A549 (cell line): ENCODE data around the gene IGFALS.

ENCODE experiments used
- CEBPB ChIP-seq, 2 experiments: fragments of >200 bp in 1 of 2; sonication (Bioruptor Twin) in 1 of 2; formaldehyde crosslinking in 1 of 2; IDR thresholded peaks; 2 replicates each; pipeline ENCODE4 v1.6.1; 2012 to 2016
- CHD2 ChIP-seq: fragments of 150-350 bp; IDR thresholded peaks from 2 replicates; pipeline ENCODE4 v1.6.1; 2014; ENCODE audit warnings: low read length; ENCODE audit not compliant: partially characterized antibody
- EP300 ChIP-seq, 2 experiments: fragments of >200 bp; sonication (Bioruptor Twin); formaldehyde crosslinking; IDR thresholded peaks; 2 replicates in 1 of 2; 3 replicates in 1 of 2; pipeline ENCODE4 v1.6.1; 2016 to 2017
- FOSL2 ChIP-seq, 2 experiments: fragments of 450-650 bp in 1 of 2; fragments of >200 bp in 1 of 2; sonication (Bioruptor Twin) in 1 of 2; formaldehyde crosslinking; IDR thresholded peaks; 2 replicates each; pipeline versions ENCODE4 v1.5.0 to v1.6.1; 2016 to 2020; ENCODE audit warnings: mild to moderate bottlenecking in 1 of 2, moderate library complexity in 1 of 2
- JUN ChIP-seq, 2 experiments: fragments of >200 bp; sonication (Bioruptor Twin); formaldehyde crosslinking; IDR thresholded peaks; 2 replicates in 1 of 2; 3 replicates in 1 of 2; pipeline ENCODE4 v1.6.1; 2016 to 2017
- NFE2L2 ChIP-seq: fragments of 150-350 bp; conservative IDR thresholded peaks from 2 replicates; pipeline ENCODE4 v1.6.1; 2014; ENCODE audit warnings: low read length
- POLR2A ChIP-seq: IDR thresholded peaks from 2 replicates; pipeline ENCODE4 v1.6.1; 2012; ENCODE audit warnings: mild to moderate bottlenecking, low read length
- RAD21 ChIP-seq, 2 experiments: fragments of >200 bp in 1 of 2; sonication (Bioruptor Twin) in 1 of 2; formaldehyde crosslinking in 1 of 2; IDR thresholded peaks in 1 of 2; conservative IDR thresholded peaks in 1 of 2; 2 replicates in 1 of 2; 3 replicates in 1 of 2; pipeline ENCODE4 v1.6.1; 2012 to 2018; ENCODE audit warnings: inconsistent platforms in 1 of 2
- RARB ChIP-seq: fragments of 250-450 bp; sonication (Bioruptor Pico); IDR thresholded peaks from 2 replicates; pipeline ENCODE4 v1.8.0; 2021; ENCODE audit warnings: mild to moderate bottlenecking, moderate library complexity
- TF ChIP-seq, protein P1 (sequence below): fragments of >200 bp; sonication (Bioruptor Twin); formaldehyde crosslinking; IDR thresholded peaks from 3 replicates; pipeline ENCODE4 v1.5.1; 2016
- TF ChIP-seq, protein P2 (sequence below): IDR thresholded peaks from 2 replicates; pipeline ENCODE4 v1.6.1; 2012; ENCODE audit warnings: low read depth, borderline replicate concordance
- TF ChIP-seq, protein P3 (sequence below): fragments of 250-450 bp; sonication (Bioruptor Pico); IDR thresholded peaks from 2 replicates; pipeline ENCODE4 v1.5.0; 2020; ENCODE audit warnings: low read depth, mild to moderate bottlenecking, moderate library complexity

DNA sequence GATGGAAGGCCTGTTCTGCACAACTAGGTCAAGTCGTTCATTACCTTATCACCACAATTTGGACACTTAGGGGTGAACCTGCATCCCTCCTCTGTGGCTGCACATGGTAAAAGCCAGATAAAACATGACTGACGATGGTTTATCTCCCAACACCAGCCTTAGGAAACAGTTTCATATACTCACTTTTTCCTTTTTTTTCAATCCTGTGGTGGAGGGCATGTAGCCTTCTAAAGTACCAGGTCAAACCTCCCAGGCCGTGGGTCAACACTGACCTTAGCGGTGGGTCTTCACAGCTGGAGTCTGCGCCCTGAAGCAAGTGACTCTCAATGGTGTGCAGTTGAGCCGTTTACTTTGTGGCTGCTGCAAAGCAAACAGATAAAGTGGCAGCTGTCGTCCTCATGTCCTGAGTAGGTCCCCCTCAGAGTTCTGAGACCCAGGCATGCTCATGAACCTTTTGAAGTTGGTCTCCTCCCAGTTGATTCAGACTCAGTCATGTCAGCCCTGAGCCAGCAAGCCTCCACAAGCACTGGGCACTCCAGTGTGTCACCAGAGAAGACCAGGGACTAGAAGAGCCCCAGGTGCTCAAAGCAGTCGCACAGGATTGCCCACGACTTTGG lies 39.4 kb upstream of the IGFALS start:
- TF ChIP-seq RARB (CRISPR knock-in tag) (no peak), EP300 (IDR thresholded peaks at IDR 0.05) (no peak), POLR2A (no peak), CEBPB (IDR thresholded peaks at IDR 0.05) (no peak), CHD2 (no peak), RAD21 (conservative IDR thresholded peaks at IDR 0.05 in 1 of 2, IDR thresholded peaks at IDR 0.05 in 1 of 2) (no peak), FOSL2 (IDR thresholded peaks at IDR 0.05) (no peak), FOSL2 (CRISPR knock-in tag; IDR thresholded peaks at IDR 0.05) (no peak), NFE2L2 (no peak), JUN (IDR thresholded peaks at IDR 0.05) (no peak)
- TF ChIP-seq, protein P1, sequence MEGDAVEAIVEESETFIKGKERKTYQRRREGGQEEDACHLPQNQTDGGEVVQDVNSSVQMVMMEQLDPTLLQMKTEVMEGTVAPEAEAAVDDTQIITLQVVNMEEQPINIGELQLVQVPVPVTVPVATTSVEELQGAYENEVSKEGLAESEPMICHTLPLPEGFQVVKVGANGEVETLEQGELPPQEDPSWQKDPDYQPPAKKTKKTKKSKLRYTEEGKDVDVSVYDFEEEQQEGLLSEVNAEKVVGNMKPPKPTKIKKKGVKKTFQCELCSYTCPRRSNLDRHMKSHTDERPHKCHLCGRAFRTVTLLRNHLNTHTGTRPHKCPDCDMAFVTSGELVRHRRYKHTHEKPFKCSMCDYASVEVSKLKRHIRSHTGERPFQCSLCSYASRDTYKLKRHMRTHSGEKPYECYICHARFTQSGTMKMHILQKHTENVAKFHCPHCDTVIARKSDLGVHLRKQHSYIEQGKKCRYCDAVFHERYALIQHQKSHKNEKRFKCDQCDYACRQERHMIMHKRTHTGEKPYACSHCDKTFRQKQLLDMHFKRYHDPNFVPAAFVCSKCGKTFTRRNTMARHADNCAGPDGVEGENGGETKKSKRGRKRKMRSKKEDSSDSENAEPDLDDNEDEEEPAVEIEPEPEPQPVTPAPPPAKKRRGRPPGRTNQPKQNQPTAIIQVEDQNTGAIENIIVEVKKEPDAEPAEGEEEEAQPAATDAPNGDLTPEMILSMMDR, result no peak
- TF ChIP-seq, protein P2, sequence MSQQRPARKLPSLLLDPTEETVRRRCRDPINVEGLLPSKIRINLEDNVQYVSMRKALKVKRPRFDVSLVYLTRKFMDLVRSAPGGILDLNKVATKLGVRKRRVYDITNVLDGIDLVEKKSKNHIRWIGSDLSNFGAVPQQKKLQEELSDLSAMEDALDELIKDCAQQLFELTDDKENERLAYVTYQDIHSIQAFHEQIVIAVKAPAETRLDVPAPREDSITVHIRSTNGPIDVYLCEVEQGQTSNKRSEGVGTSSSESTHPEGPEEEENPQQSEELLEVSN, result no peak
- TF ChIP-seq, protein P3, sequence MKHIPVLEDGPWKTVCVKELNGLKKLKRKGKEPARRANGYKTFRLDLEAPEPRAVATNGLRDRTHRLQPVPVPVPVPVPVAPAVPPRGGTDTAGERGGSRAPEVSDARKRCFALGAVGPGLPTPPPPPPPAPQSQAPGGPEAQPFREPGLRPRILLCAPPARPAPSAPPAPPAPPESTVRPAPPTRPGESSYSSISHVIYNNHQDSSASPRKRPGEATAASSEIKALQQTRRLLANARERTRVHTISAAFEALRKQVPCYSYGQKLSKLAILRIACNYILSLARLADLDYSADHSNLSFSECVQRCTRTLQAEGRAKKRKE (CRISPR knock-in tag), result no peak
